HG02763 (cell line): ENCODE measurements around the gene GRHPR.
"Not testable (repeated sequence)": the region's sequence is repeated elsewhere in the genome, so short reads cannot be mapped to it uniquely, and the experiment has no call there.

Source experiments
- ATAC-seq: cut with Tn5 transposase; IDR thresholded peaks from one replicate; pipeline ENCODE4 v1.9.1; 2021; ENCODE audit warnings: mild to moderate bottlenecking, moderate library complexity; ENCODE audit not compliant: unreplicated experiment

Gene GRHPR

GRCh38 chr9:37420271-37421215, 2.0 kb upstream of the GRHPR start:
- no peak for ATAC-seq

- no peak for ATAC-seq
These were observed 595 bp upstream of the GRHPR start for GRCh38 chr9:37421914-37422288.

- no peak for ATAC-seq
These were observed 1.0 kb downstream of the GRHPR start for GRCh38 chr9:37423508-37423907.

- ATAC-seq, result no peak
These were observed 1.7 kb downstream of the GRHPR start for GRCh38 chr9:37424204-37424685.

GRCh38 chr9:37424686-37425297, 2.3 kb downstream of the GRHPR start:
- ATAC-seq, result no peak

- ATAC-seq, result no peak
These were observed 2.8 kb downstream of the GRHPR start for GRCh38 chr9:37425298-37425752.

- ATAC-seq, result not testable (repeated sequence)
These were observed 3.9 kb downstream of the GRHPR start for GRCh38 chr9:37426431-37426830.

GRCh38 chr9:37426846-37427245, 4.3 kb downstream of the GRHPR start:
- ATAC-seq, result no peak

GRCh38 chr9:37428345-37428744, 5.8 kb downstream of the GRHPR start:
- no peak for ATAC-seq

GRCh38 chr9:37429441-37430285, 7.2 kb downstream of the GRHPR start:
- ATAC-seq, result no peak

- ATAC-seq, result no peak
These were observed 8.5 kb downstream of the GRHPR start for GRCh38 chr9:37430841-37431597.

GRCh38 chr9:37432020-37432419, 9.5 kb downstream of the GRHPR start:
- ATAC-seq, result no peak

GRCh38 chr9:37433867-37434371, 11.4 kb downstream of the GRHPR start:
- no peak for ATAC-seq

GRCh38 chr9:37436540-37436939, 14.0 kb downstream of the GRHPR start:
- no peak for ATAC-seq

- no peak for ATAC-seq
These were observed 14.5 kb downstream of the GRHPR start for GRCh38 chr9:37437010-37437409.

- ATAC-seq, result no peak
These were observed 15.1 kb downstream of the GRHPR start for GRCh38 chr9:37437621-37438020.

- no peak for ATAC-seq
These were observed 15.9 kb downstream of the GRHPR start for GRCh38 chr9:37438359-37438758.

- ATAC-seq, result no peak
These were observed 19.4 kb downstream of the GRHPR start for GRCh38 chr9:37441776-37442370.

- no peak for ATAC-seq
These were observed 20.1 kb downstream of the GRHPR start for GRCh38 chr9:37442556-37442955.

GRCh38 chr9:37443566-37443965, 21.1 kb downstream of the GRHPR start:
- no peak for ATAC-seq
